Measurements from ENCODE around the gene VILL.

- TF ChIP-seq CTCF (IDR thresholded peaks at IDR 0.05) = no peak
- TF ChIP-seq POLR2A (IDR thresholded peaks at IDR 0.05) = no peak
Measured at GRCh38 chr3:38003817-38004414, 13.3 kb downstream of the VILL start.

Data from body of pancreas (tissue), 4 donors.